Endothelial cell of umbilical vein (primary cell): ENCODE measurements around the gene WDR86. TPM values are rescaled to one million over a fixed set of nuclear protein-coding genes. Genes with fewer than 3 reads are reported as not detected.

ENCODE experiments used
- BruUV-seq: library from RNA; stranded (reverse); fragments of 400-500 nt; replicated peaks from 2 replicates; lab custom pipeline; 2021; lab: Mats Ljungman, UMichigan
- CTCF ChIA-PET: fragments of 300-600, 350-600 bp; sonication (Branson Sonifier 250); formaldehyde crosslinking; loops from one replicate; lab custom pipeline; 2021; ENCODE audit warnings: antibody characterized with exemption, inconsistent platforms; lab: Charles Lee
- POLR2A ChIA-PET: fragments of 300-600, 350-600 bp; sonication (Branson Sonifier 250); formaldehyde crosslinking; loops from one replicate; lab custom pipeline; 2021; ENCODE audit warnings: antibody characterized with exemption, inconsistent platforms; lab: Charles Lee
- DNase-seq: peaks from one replicate; pipeline ENCODE4 v3.0.0-alpha.2; 2011; ENCODE audit warnings: low read depth, low spot score
- FAIRE-seq: peaks from 2 replicates; lab custom pipeline; 2011; peaks lifted over from hg19 to GRCh38; lab: Jason Lieb, UNC
- H2AFZ ChIP-seq: 2 replicates; pipeline ENCODE4 v1.6.0; 2012; ENCODE audit warnings: low read depth, low read length, control low read depth, inconsistent platforms
- H3K27ac ChIP-seq: 2 replicates; pipeline ENCODE4 v1.5.1; 2011; ENCODE audit warnings: low read depth, mild to moderate bottlenecking, control low read depth, low read length, moderate library complexity; ENCODE audit not compliant: insufficient read depth
- H3K27me3 ChIP-seq, 2 experiments: 2 replicates each; pipeline versions ENCODE4 v1.6.0 to v1.6.1; 2011; ENCODE audit warnings: low read length in 2 of 2, mixed read lengths in 1 of 2; ENCODE audit not compliant: control insufficient read depth in 2 of 2, insufficient read depth in 2 of 2
- H3K36me3 ChIP-seq, 2 experiments: 2 replicates in 1 of 2; 3 replicates in 1 of 2; pipeline ENCODE4 v1.5.1; 2011; ENCODE audit warnings: low read length in 2 of 2, mild to moderate bottlenecking in 1 of 2, moderate library complexity in 1 of 2; ENCODE audit not compliant: control insufficient read depth in 2 of 2, insufficient read depth in 2 of 2; ENCODE audit errors: extremely low read depth in 1 of 2
- H3K4me1 ChIP-seq: 3 replicates; pipeline ENCODE4 v1.5.1; 2011; ENCODE audit warnings: mild to moderate bottlenecking, low read length; ENCODE audit not compliant: control insufficient read depth, insufficient read depth; ENCODE audit errors: extremely low read depth
- H3K4me2 ChIP-seq: 2 replicates; pipeline ENCODE4 v1.6.1; 2011; ENCODE audit warnings: low read length, control low read depth, mixed read lengths; ENCODE audit not compliant: insufficient read depth
- H3K4me3 ChIP-seq, 3 experiments: fragments of 200-600 bp in 1 of 3; sonication (generic), shearing (Covaris generic) in 1 of 3; replicated peaks in 1 of 3; 2 replicates each; pipeline ENCODE4 v1.5.1; 2011 to 2016; ENCODE audit warnings: control low read depth in 3 of 3, low read length in 3 of 3, mild to moderate bottlenecking in 2 of 3, inconsistent platforms in 1 of 3, low read depth in 1 of 3, moderate library complexity in 1 of 3; ENCODE audit not compliant: insufficient read depth in 1 of 3
- H3K79me2 ChIP-seq: 2 replicates; pipeline ENCODE4 v1.6.0; 2012; ENCODE audit warnings: low read length, inconsistent platforms; ENCODE audit not compliant: control insufficient read depth, insufficient read depth
- H3K9ac ChIP-seq: replicated peaks from 2 replicates; pipeline ENCODE3; 2011; ENCODE audit warnings: low read length, control low read depth; ENCODE audit not compliant: insufficient read depth; ENCODE audit errors: extremely low read depth
- H3K9me1 ChIP-seq: replicated peaks from 3 replicates; pipeline ENCODE4 v1.6.0; 2011; ENCODE audit warnings: mild to moderate bottlenecking, low read length; ENCODE audit not compliant: control insufficient read depth, insufficient read depth; ENCODE audit errors: extremely low read depth
- H3K9me3 ChIP-seq: replicated peaks from 2 replicates; pipeline ENCODE4 v1.5.1; 2012; ENCODE audit warnings: low read length, inconsistent platforms; ENCODE audit not compliant: control insufficient read depth, insufficient read depth
- H4K20me1 ChIP-seq: replicated peaks from 2 replicates; pipeline ENCODE3; 2011; ENCODE audit warnings: mild to moderate bottlenecking, low read length; ENCODE audit not compliant: control insufficient read depth, insufficient read depth; ENCODE audit errors: extremely low read depth
- EZH2 ChIP-seq: IDR thresholded peaks from 2 replicates; pipeline ENCODE4 v1.6.1; 2012; ENCODE audit warnings: borderline replicate concordance, low read depth, mild to moderate bottlenecking, moderate library complexity, low read length, inconsistent platforms; ENCODE audit not compliant: severe bottlenecking
- FOS ChIP-seq: IDR thresholded peaks from 2 replicates; pipeline ENCODE4 v1.6.1; 2011; ENCODE audit warnings: mild to moderate bottlenecking, low read length, moderate library complexity, borderline replicate concordance; ENCODE audit not compliant: insufficient read depth
- GATA2 ChIP-seq: IDR thresholded peaks from 2 replicates; pipeline ENCODE4 v1.7.0; 2011; ENCODE audit warnings: low read depth, mild to moderate bottlenecking, moderate library complexity, mixed read lengths, low read length; ENCODE audit not compliant: insufficient read length, insufficient read depth
- JUN ChIP-seq: IDR thresholded peaks from 2 replicates; pipeline ENCODE4 v1.6.1; 2011; ENCODE audit warnings: borderline replicate concordance, low read depth; ENCODE audit not compliant: insufficient read length, insufficient read depth
- MYC ChIP-seq: IDR thresholded peaks from one replicate; pipeline ENCODE4 v1.6.1; 2011; ENCODE audit warnings: mild to moderate bottlenecking, low read depth, low read length
- POLR2A ChIP-seq: IDR thresholded peaks from 2 replicates; pipeline ENCODE4 v1.6.1; 2012; ENCODE audit warnings: low read depth, mild to moderate bottlenecking, control low read depth, low read length
- POLR2AphosphoS5 ChIP-seq: IDR thresholded peaks from 2 replicates; pipeline ENCODE4 v1.6.1; 2012; ENCODE audit warnings: low read depth, mild to moderate bottlenecking, control low read depth, low read length, moderate library complexity; ENCODE audit not compliant: insufficient read depth
- dilution Hi-C: fragments of 300-500 bp; cut with MboI; formaldehyde crosslinking; loops from one replicate; pipeline ENCODE4 v1.15.0; 2019; ENCODE audit warnings: low sequenced_read_pairs; ENCODE audit not compliant: extremely low pct_ligation_motif_present
- intact Hi-C: fragments of 100-400 bp; cut with micrococcal nuclease; formaldehyde crosslinking; loops from one replicate; pipeline ENCODE4 v1.10.0; 2022
- polyA plus RNA-seq, 4 experiments: library from polyadenylated mRNA; depleted of rRNA in 3 of 4; stranded (reverse) in 3 of 4; unstranded in 1 of 4; fragments of >200 nt; gene quantifications; 2 replicates each; pipeline versions ENCODE4 v1.2.1 to v1.2.3, GENCODE V29; 2011 to 2012; ENCODE audit warnings: missing spikeins in 1 of 4
- total RNA-seq: library from RNA; stranded (reverse); gene quantifications from 2 replicates; pipeline ENCODE4 v1.2.3, GENCODE V29; 2021
- TF ChIP-seq, protein P1 (sequence below), 2 donors: IDR thresholded peaks; 1 replicate in 1 of 2; 2 replicates in 1 of 2; pipeline ENCODE4 v1.5.1; 2011; ENCODE audit warnings: low read length in 2 of 2, mild to moderate bottlenecking in 2 of 2, moderate library complexity in 2 of 2, control low read depth in 1 of 2, inconsistent platforms in 1 of 2, low read depth in 1 of 2; ENCODE audit not compliant: insufficient read depth in 1 of 2; ENCODE audit errors: extremely low read depth in 1 of 2
- TF ChIP-seq, protein P2 (sequence below): IDR thresholded peaks from 2 replicates; pipeline ENCODE4 v1.6.1; 2011; ENCODE audit not compliant: insufficient read depth, insufficient read length

The WDR86 gene
- total and polyA plus RNA-seq, 2 donors (not counting 3 experiments of a cell fraction or from before 2014, with no cell fraction given), result not detected

DNA sequence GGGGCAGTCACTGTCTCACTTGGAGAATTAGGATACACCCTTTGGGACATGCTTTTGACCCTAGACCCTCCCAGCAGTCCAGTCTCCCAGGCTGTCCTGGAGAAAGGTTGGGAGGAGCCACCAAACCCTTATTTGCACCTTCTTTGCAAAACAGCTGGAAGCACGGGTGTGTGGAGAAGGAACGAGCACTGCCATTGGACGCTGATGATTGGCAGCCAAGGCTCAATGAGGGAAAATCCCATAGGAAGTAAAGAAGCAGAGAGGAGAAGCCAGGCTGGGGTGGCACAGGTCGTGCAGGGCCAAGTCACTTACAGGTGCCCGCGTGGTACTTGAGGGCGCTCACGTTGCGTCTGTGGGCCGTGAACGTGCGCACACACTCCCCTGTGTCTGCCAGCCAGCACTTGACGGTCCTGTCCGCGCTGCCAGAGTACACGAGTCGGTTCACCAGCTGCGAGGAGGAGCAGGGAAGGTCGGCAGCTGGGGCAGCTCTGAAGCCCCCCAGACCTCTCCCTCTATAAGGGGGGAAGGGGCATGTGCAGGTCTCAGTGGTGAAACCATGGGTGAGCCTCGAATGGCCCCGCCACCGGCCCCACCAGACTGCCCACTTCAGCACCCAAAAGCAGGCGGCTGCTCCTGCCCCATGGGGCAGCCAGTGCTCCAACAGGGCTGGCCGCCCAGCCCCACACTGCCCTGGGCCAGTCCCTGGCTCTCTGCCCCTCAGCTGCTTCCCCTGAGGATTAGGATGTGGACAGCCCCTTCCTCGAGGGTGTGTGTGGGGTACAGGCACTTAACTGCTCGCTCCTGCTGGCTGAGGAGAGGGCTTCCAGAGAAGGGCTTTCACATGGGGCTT lies 24.8 kb downstream of the WDR86 start:
- H3K27me3 ChIP-seq, result peaks cover 16 to 27% of the 10 kb centered on the region in 2 experiments

More for the DNA sequence above, 24.8 kb downstream of the WDR86 start:
- no peak overlapping the region for H3K4me3 ChIP-seq
- dilution Hi-C loops (no loop called here), intact Hi-C loops (no loop called here)
- no TSS peak for BruUV-seq
- no peaks in the 10 kb centered on the region for H3K4me1 ChIP-seq
- H4K20me1 ChIP-seq, result no peaks in the 10 kb centered on the region
- no peak overlapping the region for H3K9ac ChIP-seq
- H3K79me2 ChIP-seq, result no peaks in the 10 kb centered on the region
- no peaks in the 10 kb centered on the region for H3K9me3 ChIP-seq
- DNase-seq, result no peak
- no peak for FAIRE-seq
- H2AFZ ChIP-seq, result no peak overlapping the region
- H3K9me1 ChIP-seq, result no peaks in the 10 kb centered on the region
- ChIA-PET POLR2A (interaction anchor here (0.5 kb wide), 1 partner anchor 27 kb away, joined by 3 read pairs; no protein-coding TSS in a partner anchor), CTCF (no interaction called here)
- H3K27ac ChIP-seq, result no peak overlapping the region
- no peaks in the 10 kb centered on the region for H3K36me3 ChIP-seq
- no peak for TF ChIP-seq JUN
- TF ChIP-seq POLR2AphosphoS5, result no peak
- no peak for TF ChIP-seq MYC
- TF ChIP-seq EZH2, result no peak
- TF ChIP-seq POLR2A, result no peak
- TF ChIP-seq, protein P1, sequence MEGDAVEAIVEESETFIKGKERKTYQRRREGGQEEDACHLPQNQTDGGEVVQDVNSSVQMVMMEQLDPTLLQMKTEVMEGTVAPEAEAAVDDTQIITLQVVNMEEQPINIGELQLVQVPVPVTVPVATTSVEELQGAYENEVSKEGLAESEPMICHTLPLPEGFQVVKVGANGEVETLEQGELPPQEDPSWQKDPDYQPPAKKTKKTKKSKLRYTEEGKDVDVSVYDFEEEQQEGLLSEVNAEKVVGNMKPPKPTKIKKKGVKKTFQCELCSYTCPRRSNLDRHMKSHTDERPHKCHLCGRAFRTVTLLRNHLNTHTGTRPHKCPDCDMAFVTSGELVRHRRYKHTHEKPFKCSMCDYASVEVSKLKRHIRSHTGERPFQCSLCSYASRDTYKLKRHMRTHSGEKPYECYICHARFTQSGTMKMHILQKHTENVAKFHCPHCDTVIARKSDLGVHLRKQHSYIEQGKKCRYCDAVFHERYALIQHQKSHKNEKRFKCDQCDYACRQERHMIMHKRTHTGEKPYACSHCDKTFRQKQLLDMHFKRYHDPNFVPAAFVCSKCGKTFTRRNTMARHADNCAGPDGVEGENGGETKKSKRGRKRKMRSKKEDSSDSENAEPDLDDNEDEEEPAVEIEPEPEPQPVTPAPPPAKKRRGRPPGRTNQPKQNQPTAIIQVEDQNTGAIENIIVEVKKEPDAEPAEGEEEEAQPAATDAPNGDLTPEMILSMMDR (IDR thresholded peaks at IDR 0.05; ENCODE audit: extremely low read depth in 1 of 2, insufficient read depth in 1 of 2, low read depth in 1 of 2, low read length in 2 of 2), result no peak
- no peak for TF ChIP-seq GATA2
- no peak for TF ChIP-seq FOS
- TF ChIP-seq, protein P2, sequence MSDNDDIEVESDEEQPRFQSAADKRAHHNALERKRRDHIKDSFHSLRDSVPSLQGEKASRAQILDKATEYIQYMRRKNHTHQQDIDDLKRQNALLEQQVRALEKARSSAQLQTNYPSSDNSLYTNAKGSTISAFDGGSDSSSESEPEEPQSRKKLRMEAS, result no peak
- no peak overlapping the region for H3K4me2 ChIP-seq
